Panc1 (cell line): Measurements from ENCODE around the gene NUPR1. TPM values are rescaled to one million over a fixed set of nuclear protein-coding genes. Genes with fewer than 3 reads are reported as not detected.

Source experiments
- ATAC-seq: fragments of 200-7000 bp; cut with Tn5 transposase; 2 replicates; pipeline ENCODE4 v1.9.1; 2020; ENCODE audit warnings: mild to moderate bottlenecking, moderate library complexity
- BruUV-seq: library from RNA; stranded (reverse); fragments of 400-500 nt; replicated peaks from 2 replicates; lab custom pipeline; 2021; lab: Mats Ljungman, UMichigan
- CTCF ChIA-PET: fragments of 300-600 bp; sonication (Branson Sonifier 250); formaldehyde crosslinking; loops from one replicate; lab custom pipeline; 2022; ENCODE audit warnings: antibody characterized with exemption; lab: Charles Lee
- POLR2A ChIA-PET: fragments of 300-600 bp; sonication (Branson Sonifier 250); formaldehyde crosslinking; loops from one replicate; lab custom pipeline; 2022; ENCODE audit warnings: antibody characterized with exemption; lab: Charles Lee
- DNase-seq: peaks from one replicate; pipeline ENCODE4 v3.0.0-alpha.2; 2010; ENCODE audit warnings: low read depth, low spot score
- H3K27ac ChIP-seq: 2 replicates; pipeline ENCODE4 v1.5.1; 2011; ENCODE audit warnings: mild to moderate bottlenecking, low read length, inconsistent platforms
- H3K27me3 ChIP-seq: fragments of 200-500 bp; sonication (Bioruptor generic); 2 replicates; pipeline ENCODE4 v1.6.0; 2014; ENCODE audit warnings: low read length, inconsistent platforms; ENCODE audit not compliant: control insufficient read depth, insufficient read depth
- H3K36me3 ChIP-seq: fragments of 200-500 bp; sonication (Bioruptor generic); 2 replicates; pipeline ENCODE4 v1.5.1; 2014; ENCODE audit warnings: inconsistent platforms, mild to moderate bottlenecking, low read length, moderate library complexity; ENCODE audit not compliant: control insufficient read depth, insufficient read depth
- H3K4me1 ChIP-seq: 2 replicates; pipeline ENCODE4 v1.5.1; 2011; ENCODE audit warnings: inconsistent platforms, mild to moderate bottlenecking, low read length, moderate library complexity; ENCODE audit not compliant: control insufficient read depth, insufficient read depth
- H3K4me3 ChIP-seq, 2 experiments: 2 replicates each; pipeline ENCODE4 v1.5.1; 2011 to 2012; ENCODE audit warnings: low read depth in 2 of 2, low read length in 2 of 2, mild to moderate bottlenecking in 2 of 2, inconsistent platforms in 1 of 2, moderate library complexity in 1 of 2
- H3K9me3 ChIP-seq: fragments of 200-500 bp; sonication (Bioruptor generic); 2 replicates; pipeline ENCODE4 v1.5.1; 2014; ENCODE audit warnings: low read depth, mild to moderate bottlenecking, inconsistent platforms, low read length, moderate library complexity; ENCODE audit not compliant: control insufficient read depth, insufficient read depth
- CTCF ChIP-seq: fragments of 450-650 bp; IDR thresholded peaks from 2 replicates; pipeline ENCODE4 v1.5.1; 2017; ENCODE audit warnings: mild to moderate bottlenecking
- POLR2AphosphoS5 ChIP-seq: IDR thresholded peaks from 2 replicates; pipeline ENCODE4 v1.6.1; 2012; ENCODE audit warnings: mild to moderate bottlenecking, low read depth, low read length, moderate library complexity
- REST ChIP-seq, 2 experiments: IDR thresholded peaks; 2 replicates each; pipeline ENCODE4 v1.6.1; 2011 to 2012; ENCODE audit warnings: low read depth in 2 of 2, control low read depth in 1 of 2, low read length in 1 of 2, mild to moderate bottlenecking in 1 of 2, moderate library complexity in 1 of 2; ENCODE audit not compliant: insufficient read depth in 1 of 2
- SIN3A ChIP-seq: IDR thresholded peaks from 2 replicates; pipeline ENCODE4 v1.6.1; 2012; ENCODE audit warnings: low read depth, mild to moderate bottlenecking, low read length, moderate library complexity, borderline replicate concordance; ENCODE audit not compliant: insufficient read depth
- TCF7L2 ChIP-seq: IDR thresholded peaks from 2 replicates; pipeline ENCODE4 v1.6.1; 2011; ENCODE audit warnings: mild to moderate bottlenecking, low read depth, low read length, inconsistent platforms
- in situ Hi-C: cut with HindIII; loops from 2 replicates; pipeline ENCODE4 v1.10.0; 2016; ENCODE audit warnings: low sequenced_read_pairs, low pct_unique_long_range_greater_than_20kb
- intact Hi-C: fragments of 100-400 bp; cut with micrococcal nuclease; formaldehyde crosslinking; loops from one replicate; pipeline ENCODE4 v1.10.0; 2022; ENCODE audit not compliant: unreplicated experiment
- total RNA-seq: library from RNA; stranded (reverse); gene quantifications from one replicate; pipeline ENCODE4 v1.2.1, GENCODE V29; 2021; ENCODE audit not compliant: unreplicated experiment

NUPR1 gene
- total RNA-seq, 1 experiment from 2014 or later, result 79.7 TPM

GRCh38 chr16:28526201-28527099 is 12.3 kb downstream of the NUPR1 start:
- intact Hi-C loops (no loop called here), in situ Hi-C loops (no loop called here)
- ChIA-PET CTCF (no interaction called here), POLR2A (no interaction called here)
- BruUV-seq, result no TSS peak
- no peaks in the 10 kb centered on the region for H3K36me3 ChIP-seq
- H3K27ac ChIP-seq, result no peak overlapping the region
- no peaks in the 10 kb centered on the region for H3K4me1 ChIP-seq
- no peak for ATAC-seq
- H3K4me3 ChIP-seq, result no peak overlapping the region
- H3K27me3 ChIP-seq, result no peaks in the 10 kb centered on the region
- no peak for DNase-seq
- TF ChIP-seq CTCF (no peak), REST (IDR thresholded peaks at IDR 0.05; ENCODE audit: insufficient read depth in 1 of 2, low read depth in 2 of 2, low read length in 1 of 2) (no peak), SIN3A (no peak), TCF7L2 (no peak)
- H3K9me3 ChIP-seq, result no peaks in the 10 kb centered on the region

- Histone ChIP-seq H3K9me3 (no peaks in the 10 kb centered on the region), H3K4me3 (no peak overlapping the region), H3K36me3 (no peaks in the 10 kb centered on the region), H3K4me1 (no peaks in the 10 kb centered on the region), H3K27me3 (no peaks in the 10 kb centered on the region), H3K27ac (no peak overlapping the region)
- no peak for TF ChIP-seq CTCF
- no peak for TF ChIP-seq POLR2AphosphoS5
- no peak for TF ChIP-seq REST (IDR thresholded peaks at IDR 0.05; ENCODE audit: insufficient read depth in 1 of 2, low read depth in 2 of 2, low read length in 1 of 2)
- TF ChIP-seq SIN3A, result no peak
- TF ChIP-seq TCF7L2, result no peak
- ATAC-seq, result no peak
- in situ Hi-C loops, result no loop called here
- DNase-seq, result no peak
- intact Hi-C loops, result no loop called here
- ChIA-PET POLR2A (no interaction called here), CTCF (interaction anchor here (0.7 kb wide), 1 partner anchor 28 kb away, joined by 3 read pairs; no protein-coding TSS in a partner anchor)
- BruUV-seq, result no TSS peak
Observed at GRCh38 chr16:28524681-28525171, 14.0 kb downstream of the NUPR1 start.
